Stimulated activated CD8-positive, alpha-beta memory T cell treated with anti-CD3 and anti-CD28 coated beads, Interleukin-15, amount 100 ng/mL, for 1 hour (primary cell): Measurements from ENCODE around the gene CST9.
"Not testable (repeated sequence)": the region's sequence is repeated elsewhere in the genome, so short reads cannot be mapped to it uniquely, and the experiment has no call there.

ENCODE experiments used
- DNase-seq: peaks from one replicate; pipeline ENCODE4 v3.0.0-alpha.2; 2020; ENCODE audit warnings: low read depth

The CST9 gene

GRCh38 chr20:23623666-23624323 is 18.1 kb upstream of the CST9 start:
- no peak for DNase-seq

- DNase-seq = no peak
Measured at GRCh38 chr20:23622839-23623343, 17.2 kb upstream of the CST9 start.

- not testable (repeated sequence) for DNase-seq
Measured at GRCh38 chr20:23622401-23622800, 16.7 kb upstream of the CST9 start.

- DNase-seq = not testable (repeated sequence)
Measured at GRCh38 chr20:23620670-23621386, 15.1 kb upstream of the CST9 start.

GRCh38 chr20:23614163-23614562 is 8.4 kb upstream of the CST9 start:
- DNase-seq = no peak

- DNase-seq = no peak
Measured at GRCh38 chr20:23613676-23614075, 8.0 kb upstream of the CST9 start.

- no peak for DNase-seq
Measured at GRCh38 chr20:23612396-23612795, 6.7 kb upstream of the CST9 start.

- DNase-seq = no peak
Measured at GRCh38 chr20:23609486-23610109, 3.9 kb upstream of the CST9 start.

GRCh38 chr20:23608251-23608846 is 2.6 kb upstream of the CST9 start:
- no peak for DNase-seq

- DNase-seq = no peak
Measured at GRCh38 chr20:23607497-23608245, 2.0 kb upstream of the CST9 start.

- DNase-seq = peak; percentile 44
Measured at GRCh38 chr20:23606652-23607049, 934 bp upstream of the CST9 start.

- no peak for DNase-seq
Measured at GRCh38 chr20:23604306-23604705, 1.4 kb downstream of the CST9 start.

GRCh38 chr20:23603321-23603720 is 2.4 kb downstream of the CST9 start:
- no peak for DNase-seq

GRCh38 chr20:23602699-23603098 is 3.0 kb downstream of the CST9 start:
- DNase-seq = no peak

- DNase-seq = no peak
Measured at GRCh38 chr20:23602241-23602640, 3.5 kb downstream of the CST9 start.

- no peak for DNase-seq
Measured at GRCh38 chr20:23601715-23602114, 4.0 kb downstream of the CST9 start.

GRCh38 chr20:23598481-23598880 is 7.2 kb downstream of the CST9 start:
- DNase-seq = no peak

GRCh38 chr20:23596579-23597250 is 9.0 kb downstream of the CST9 start:
- no peak for DNase-seq

- DNase-seq = no peak
Measured at GRCh38 chr20:23595941-23596340, 9.8 kb downstream of the CST9 start.

- DNase-seq = no peak
Measured at GRCh38 chr20:23588434-23589403, 17.0 kb downstream of the CST9 start.
